Measurements from ENCODE around the gene GDF15. TPM values are rescaled to one million over a fixed set of nuclear protein-coding genes. Genes with fewer than 3 reads are reported as not detected.
A peak's percentile ranks its signal among the peaks of the same experiment; 100 is the strongest.

Gene GDF15
- total RNA-seq, 1 donor from 2014 or later, result 8.9 TPM

GRCh38 chr19:18433735-18434398, 47.9 kb downstream of the GDF15 start:
- TF ChIP-seq CTCF (IDR thresholded peaks at IDR 0.05; ENCODE audit: partially characterized antibody, unreplicated experiment), result no peak
- Mint-ChIP-seq H3K27ac (ENCODE audit: unreplicated experiment) (no peak overlapping the region), H3K36me3 (ENCODE audit: unreplicated experiment) (no peaks in the 10 kb centered on the region), H3K9me3 (ENCODE audit: unreplicated experiment) (peaks cover 5% of the 10 kb centered on the region), H3K4me1 (ENCODE audit: low read depth, unreplicated experiment) (peaks cover 5% of the 10 kb centered on the region), H3K4me3 (ENCODE audit: unreplicated experiment) (peak overlapping the region; percentile 23), H3K27me3 (ENCODE audit: unreplicated experiment) (peaks cover 10% of the 10 kb centered on the region)
- DNase-seq, result peak; percentile 67

- no peak for TF ChIP-seq CTCF (IDR thresholded peaks at IDR 0.05; ENCODE audit: partially characterized antibody, unreplicated experiment)
- Mint-ChIP-seq H3K36me3 (ENCODE audit: unreplicated experiment) (no peaks in the 10 kb centered on the region), H3K9me3 (ENCODE audit: unreplicated experiment) (peaks cover 5% of the 10 kb centered on the region), H3K27ac (ENCODE audit: unreplicated experiment) (no peak overlapping the region), H3K4me3 (ENCODE audit: unreplicated experiment) (peak overlapping the region; percentile 23), H3K27me3 (ENCODE audit: unreplicated experiment) (peaks cover 10% of the 10 kb centered on the region), H3K4me1 (ENCODE audit: low read depth, unreplicated experiment) (peaks cover 5% of the 10 kb centered on the region)
- no peak for DNase-seq
Measured at GRCh38 chr19:18434411-18435175, 48.6 kb downstream of the GDF15 start.

- Mint-ChIP-seq H3K36me3 (ENCODE audit: unreplicated experiment) (no peaks in the 10 kb centered on the region), H3K4me3 (ENCODE audit: unreplicated experiment) (no peak overlapping the region), H3K9me3 (ENCODE audit: unreplicated experiment) (peaks cover 5% of the 10 kb centered on the region), H3K4me1 (ENCODE audit: low read depth, unreplicated experiment) (peaks cover 5% of the 10 kb centered on the region), H3K27me3 (ENCODE audit: unreplicated experiment) (peaks cover 11% of the 10 kb centered on the region), H3K27ac (ENCODE audit: unreplicated experiment) (no peak overlapping the region)
- TF ChIP-seq CTCF (IDR thresholded peaks at IDR 0.05; ENCODE audit: partially characterized antibody, unreplicated experiment), result no peak
- peak; percentile 18 for DNase-seq
Measured at GRCh38 chr19:18435178-18435841, 49.4 kb downstream of the GDF15 start.

- peak; percentile 22 for DNase-seq
- TF ChIP-seq CTCF (IDR thresholded peaks at IDR 0.05; ENCODE audit: partially characterized antibody, unreplicated experiment), result no peak
- Mint-ChIP-seq H3K27ac (ENCODE audit: unreplicated experiment) (peak overlapping the region; percentile 70), H3K4me1 (ENCODE audit: low read depth, unreplicated experiment) (peaks cover 3% of the 10 kb centered on the region), H3K4me3 (ENCODE audit: unreplicated experiment) (peak overlapping the region; percentile 80), H3K27me3 (ENCODE audit: unreplicated experiment) (peaks cover 11% of the 10 kb centered on the region), H3K9me3 (ENCODE audit: unreplicated experiment) (peaks cover 5% of the 10 kb centered on the region), H3K36me3 (ENCODE audit: unreplicated experiment) (no peaks in the 10 kb centered on the region)
Measured at GRCh38 chr19:18435842-18436670, 50.1 kb downstream of the GDF15 start.

Data from glutamatergic neuron (in vitro differentiated cells).